B cell (primary cell): ENCODE data around the gene MAPKAP1. TPM values are rescaled to one million over a fixed set of nuclear protein-coding genes. Genes with fewer than 3 reads are reported as not detected.

ENCODE experiments used
- ATAC-seq: fragments of 200-7000 bp; cut with Tn5 transposase; one replicate; pipeline ENCODE4 v1.10.0; 2021; ENCODE audit warnings: low read depth, mild to moderate bottlenecking, moderate number of reproducible peaks, moderate library complexity
- CTCF ChIA-PET: fragments of 350-600 bp; sonication (Branson Sonifier 250); formaldehyde crosslinking; loops from one replicate; lab custom pipeline; 2021; ENCODE audit warnings: antibody characterized with exemption, inconsistent platforms; lab: Charles Lee
- POLR2A ChIA-PET: fragments of 350-600 bp; sonication (Branson Sonifier 250); formaldehyde crosslinking; loops from one replicate; lab custom pipeline; 2021; ENCODE audit warnings: antibody characterized with exemption; lab: Charles Lee
- DNase-seq: peaks from one replicate; pipeline ENCODE4 v3.0.0; 2013
- H2AFZ ChIP-seq: 2 replicates; pipeline ENCODE4 v1.6.1; 2012; ENCODE audit warnings: mild to moderate bottlenecking, low read depth, low read length; ENCODE audit not compliant: insufficient read depth, poor library complexity, severe bottlenecking
- H3K27ac ChIP-seq, 2 donors: 1 replicate in 1 of 2; 2 replicates in 1 of 2; pipeline ENCODE4 v1.5.1; 2012 to 2013; ENCODE audit warnings: low read length in 2 of 2, mild to moderate bottlenecking in 2 of 2, moderate library complexity in 1 of 2
- H3K27me3 ChIP-seq, 4 experiments: fragments of 200-600 bp in 1 of 4; sonication (generic) in 1 of 4; replicated peaks in 1 of 4; 1 replicate in 2 of 4; 2 replicates in 2 of 4; pipeline versions ENCODE4 v1.6.1 to v1.7.0; 2013 to 2016; ENCODE audit warnings: low read length in 3 of 4, mild to moderate bottlenecking in 2 of 4, mixed read lengths in 1 of 4, moderate library complexity in 1 of 4; ENCODE audit not compliant: insufficient read depth in 4 of 4, control insufficient read depth in 3 of 4; ENCODE audit errors: control extremely low read depth in 1 of 4
- H3K36me3 ChIP-seq, 2 experiments: replicated peaks in 1 of 2; 1 replicate in 1 of 2; 2 replicates in 1 of 2; pipeline versions ENCODE4 v1.6.1 to v1.7.1; 2013; ENCODE audit warnings: low read length in 1 of 2; ENCODE audit not compliant: insufficient read depth in 2 of 2, control insufficient read depth in 1 of 2; ENCODE audit errors: control extremely low read depth in 1 of 2, extremely low read depth in 1 of 2
- H3K4me1 ChIP-seq, 2 donors: fragments of 200-600 bp in 1 of 2; sonication (generic) in 1 of 2; 1 replicate in 1 of 2; 2 replicates in 1 of 2; pipeline versions ENCODE4 v1.5.1 to v1.6.1; 2013 to 2017; ENCODE audit warnings: low read length in 2 of 2; ENCODE audit not compliant: control insufficient read depth in 2 of 2, insufficient read depth in 2 of 2
- H3K4me2 ChIP-seq: replicated peaks from 2 replicates; pipeline ENCODE3; 2012; ENCODE audit warnings: mild to moderate bottlenecking, low read depth, low read length; ENCODE audit not compliant: poor library complexity, severe bottlenecking
- H3K4me3 ChIP-seq, 5 experiments: fragments of 200-600 bp in 1 of 5; sonication (generic) in 1 of 5; 1 replicate in 3 of 5; 2 replicates in 2 of 5; pipeline versions ENCODE4 v1.5.1 to v1.7.0; 2011 to 2016; ENCODE audit warnings: low read length in 4 of 5, mild to moderate bottlenecking in 4 of 5, low read depth in 2 of 5, control low read depth in 1 of 5, moderate library complexity in 1 of 5; ENCODE audit not compliant: insufficient read depth in 1 of 5; ENCODE audit errors: control extremely low read depth in 1 of 5, extremely low read depth in 1 of 5
- H3K79me2 ChIP-seq: fragments of 200-600 bp; sonication (generic); one replicate; pipeline ENCODE4 v1.6.0; 2016; ENCODE audit warnings: low read length; ENCODE audit not compliant: control insufficient read depth, insufficient read depth
- H3K9ac ChIP-seq: fragments of 200-600 bp; sonication (generic); 2 replicates; pipeline ENCODE4 v1.6.1; 2017; ENCODE audit warnings: mild to moderate bottlenecking, low read length, moderate library complexity
- H3K9me3 ChIP-seq, 3 donors: one replicate each; pipeline versions ENCODE4 v1.6.1 to v1.7.1; 2013; ENCODE audit warnings: low read length in 2 of 3; ENCODE audit not compliant: control insufficient read depth in 2 of 3, insufficient read depth in 1 of 3; ENCODE audit errors: control extremely low read depth in 1 of 3
- H4K20me1 ChIP-seq: 2 replicates; pipeline ENCODE4 v1.6.0; 2012; ENCODE audit warnings: mild to moderate bottlenecking, low read length; ENCODE audit not compliant: insufficient read depth, control insufficient read depth, poor library complexity, severe bottlenecking
- H3K27ac Mint-ChIP-seq: one replicate; pipeline ENCODE4 v1.8.0; 2021; ENCODE audit warnings: mixed read lengths
- H3K27me3 Mint-ChIP-seq: one replicate; pipeline ENCODE4 v1.8.0; 2021; ENCODE audit warnings: mixed read lengths
- H3K4me1 Mint-ChIP-seq: one replicate; pipeline ENCODE4 v1.8.0; 2021; ENCODE audit warnings: mixed read lengths
- H3K4me3 Mint-ChIP-seq: one replicate; pipeline ENCODE4 v1.8.0; 2021; ENCODE audit warnings: mixed read lengths
- H3K9me3 Mint-ChIP-seq: one replicate; pipeline ENCODE4 v1.8.0; 2022; ENCODE audit warnings: mixed read lengths; ENCODE audit not compliant: insufficient read depth
- CTCF ChIP-seq: fragments of 200-600 bp; IDR thresholded peaks from one replicate; pipeline ENCODE4 v1.8.0; 2022; ENCODE audit warnings: antibody characterized with exemption, mild to moderate bottlenecking
- EZH2 ChIP-seq: IDR thresholded peaks from 2 replicates; pipeline ENCODE4 v1.6.1; 2012; ENCODE audit warnings: borderline replicate concordance, low read depth, mild to moderate bottlenecking, moderate library complexity, low read length; ENCODE audit not compliant: insufficient read depth, poor library complexity, severe bottlenecking
- WGBS: methylation state at CpG from one replicate; pipeline ENCODE4 v1.1.5; 2013; ENCODE audit warnings: missing lambda C conversion rate; ENCODE audit not compliant: insufficient coverage; 5-methylcytosine and 5-hydroxymethylcytosine counted together
- intact Hi-C: fragments of 100-400 bp; cut with micrococcal nuclease; formaldehyde crosslinking; loops from one replicate; pipeline ENCODE4 v1.10.0; 2022
- polyA plus RNA-seq: library from polyadenylated mRNA; depleted of rRNA; stranded (reverse); fragments of >200 nt; gene quantifications from 2 replicates; pipeline ENCODE4 v1.2.3, GENCODE V29; 2012
- total RNA-seq, 2 donors: library from RNA; stranded (reverse); fragments of 120-200 nt in 1 of 2; gene quantifications; 1 replicate in 1 of 2; 2 replicates in 1 of 2; pipeline versions ENCODE4 v1.2.3 to v1.2.4, GENCODE V29; 2013 to 2022

MAPKAP1 gene
- total and polyA plus RNA-seq, 2 donors (not counting 1 experiment from before 2014, with no cell fraction given) = 51.6 to 62.4 TPM

DNA sequence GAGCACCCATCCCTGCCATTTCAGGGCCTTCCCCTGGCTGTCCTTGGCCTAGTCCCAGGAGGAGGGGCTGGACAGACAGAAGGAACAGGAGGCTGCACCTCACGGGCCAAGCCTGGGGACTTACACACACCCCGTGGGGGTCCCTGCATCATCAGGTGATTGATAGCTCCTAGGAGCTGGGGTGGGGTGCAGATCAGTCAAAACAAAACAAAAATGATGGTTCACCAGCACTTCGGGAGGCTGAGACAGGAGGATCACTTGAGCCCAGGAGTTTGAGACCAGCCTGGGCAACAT lies 276.0 kb downstream of the MAPKAP1 start:
- Mint-ChIP-seq H3K27ac (no peak overlapping the region), H3K9me3 (no peaks in the 10 kb centered on the region), H3K4me3 (no peak overlapping the region), H3K4me1 (no peaks in the 10 kb centered on the region), H3K27me3 (no peaks in the 10 kb centered on the region)
- DNase-seq (no peak), ATAC-seq (no peak)
- Histone ChIP-seq H3K9ac (no peak overlapping the region), H3K4me3 (no peak overlapping the region), H3K4me1 (no peaks in the 10 kb centered on the region), H3K36me3 (no peaks in the 10 kb centered on the region), H3K9me3 (no peaks in the 10 kb centered on the region), H2AFZ (no peak overlapping the region), H4K20me1 (no peaks in the 10 kb centered on the region), H3K4me2 (no peak overlapping the region), H3K27ac (no peak overlapping the region), H3K79me2 (no peaks in the 10 kb centered on the region), H3K27me3 (no peaks in the 10 kb centered on the region)
- intact Hi-C loops = no loop called here
- WGBS = 79% methylated on average over 2 of the region's 3 CpGs
- TF ChIP-seq EZH2 (no peak), CTCF (no peak)
- POLR2A ChIA-PET = no interaction called here
- CTCF ChIA-PET = interaction anchor here (1.9 kb wide), 1 partner anchor 23 kb away, joined by 4 read pairs; no protein-coding TSS in a partner anchor

DNA sequence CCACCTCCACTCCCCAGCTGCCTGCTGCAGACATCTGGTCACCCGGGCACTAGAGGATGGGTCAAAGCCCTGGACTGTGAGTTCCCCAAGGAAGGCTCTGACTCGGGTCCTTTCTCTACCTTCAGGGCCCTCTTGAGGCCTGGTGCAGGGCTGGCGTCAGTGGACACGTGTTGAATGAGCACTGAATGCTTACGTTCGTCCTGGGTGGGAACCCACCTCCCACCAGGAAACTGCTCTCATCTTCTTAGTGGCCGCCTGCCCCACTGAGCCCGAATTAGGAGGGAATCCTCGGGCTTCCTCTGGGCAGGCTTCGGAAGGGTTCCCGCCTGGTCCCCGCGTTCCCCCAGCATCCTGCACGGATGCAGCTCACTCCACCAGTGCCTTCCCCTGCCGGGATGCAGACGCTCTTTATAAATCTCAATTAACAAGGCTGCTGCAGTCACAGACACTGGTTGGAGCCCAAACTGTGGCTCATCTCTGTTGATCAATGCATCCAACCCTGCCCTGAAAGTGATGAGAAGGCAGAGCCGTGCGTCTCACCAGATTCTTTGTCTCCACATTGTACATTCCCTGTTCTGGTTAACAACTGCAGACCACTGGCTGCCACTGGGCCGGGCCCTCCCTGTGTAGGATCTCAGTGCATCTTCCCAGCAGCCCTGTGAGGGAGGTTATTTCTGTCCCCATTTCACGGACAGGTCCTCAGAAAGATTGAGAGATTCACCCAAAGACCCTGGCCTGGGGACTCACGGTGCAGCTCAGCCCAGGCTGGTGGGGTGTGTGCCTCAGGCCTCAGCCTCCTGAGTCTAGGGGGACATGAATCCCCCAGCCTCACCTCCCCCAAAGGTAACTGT lies 276.6 kb downstream of the MAPKAP1 start:
- H3K9me3 ChIP-seq = no peaks in the 10 kb centered on the region
- ATAC-seq = no peak
- H3K4me2 ChIP-seq = no peak overlapping the region
- H3K36me3 ChIP-seq = no peaks in the 10 kb centered on the region
- TF ChIP-seq CTCF (no peak), EZH2 (no peak)
- H4K20me1 ChIP-seq = no peaks in the 10 kb centered on the region
- CTCF ChIA-PET = interaction anchor here (1.9 kb wide), 1 partner anchor 22 kb away, joined by 4 read pairs; no protein-coding TSS in a partner anchor
- no peaks in the 10 kb centered on the region for H3K4me1 ChIP-seq
- H3K4me1 Mint-ChIP-seq = no peaks in the 10 kb centered on the region
- POLR2A ChIA-PET = no interaction called here
- no peak overlapping the region for H3K27ac Mint-ChIP-seq
- no peaks in the 10 kb centered on the region for H3K79me2 ChIP-seq
- H3K27me3 Mint-ChIP-seq = no peaks in the 10 kb centered on the region
- H3K4me3 Mint-ChIP-seq = no peak overlapping the region
- no peak overlapping the region for H3K9ac ChIP-seq
- H3K9me3 Mint-ChIP-seq = no peaks in the 10 kb centered on the region
- no peak overlapping the region for H2AFZ ChIP-seq
- H3K27ac ChIP-seq = no peak overlapping the region
- intact Hi-C loops = no loop called here
- H3K27me3 ChIP-seq = no peaks in the 10 kb centered on the region
- DNase-seq = no peak
- 95% methylated on average over 21 of the region's 21 CpGs for WGBS
- H3K4me3 ChIP-seq = no peak overlapping the region
